Large intestine (tissue), 3 donors: ENCODE measurements around the gene GRID2IP. TPM values are rescaled to one million over a fixed set of nuclear protein-coding genes. Genes with fewer than 3 reads are reported as not detected.

Experiments used
- DNase-seq, 2 donors: peaks; one replicate each; pipeline versions ENCODE4 v3.0.0 to v3.0.0-alpha.2; 2013
- H3K27ac ChIP-seq: one replicate; pipeline ENCODE4 v1.5.1; 2013; ENCODE audit warnings: low read length
- H3K27me3 ChIP-seq: 2 replicates; pipeline ENCODE4 v1.6.1; 2013; ENCODE audit warnings: low read length; ENCODE audit not compliant: control insufficient read depth, insufficient read depth
- H3K36me3 ChIP-seq: 2 replicates; pipeline ENCODE4 v1.6.1; 2013; ENCODE audit warnings: low read length; ENCODE audit not compliant: control insufficient read depth, insufficient read depth
- H3K4me1 ChIP-seq: one replicate; pipeline ENCODE4 v1.6.1; 2013; ENCODE audit warnings: low read length; ENCODE audit not compliant: control insufficient read depth, insufficient read depth
- H3K4me3 ChIP-seq: one replicate; pipeline ENCODE4 v1.5.1; 2013; ENCODE audit warnings: low read length
- H3K9me3 ChIP-seq: one replicate; pipeline ENCODE4 v1.6.1; 2013; ENCODE audit warnings: mild to moderate bottlenecking, low read depth, low read length, moderate library complexity; ENCODE audit not compliant: control insufficient read depth
- WGBS: methylation state at CpG from one replicate; pipeline ENCODE4 v1.1.5; 2013; ENCODE audit warnings: low lambda C conversion rate; ENCODE audit not compliant: insufficient coverage; 5-methylcytosine and 5-hydroxymethylcytosine counted together
- polyA plus RNA-seq: library from polyadenylated mRNA; unstranded; fragments of 120-200 nt; gene quantifications from one replicate; pipeline ENCODE4 v1.2.1, GENCODE V29; 2013

The GRID2IP gene
- polyA plus RNA-seq, 1 donor = 0.88 TPM

- 20% methylated on average over 1 of the region's 12 CpGs for WGBS
- Histone ChIP-seq H3K27me3 (peaks cover 76% of the 10 kb centered on the region), H3K4me3 (no peak overlapping the region), H3K9me3 (no peaks in the 10 kb centered on the region), H3K4me1 (peaks cover 5% of the 10 kb centered on the region), H3K27ac (no peak overlapping the region), H3K36me3 (no peaks in the 10 kb centered on the region)
- no peak for DNase-seq
Measured at GRCh38 chr7:6533893-6534495, 17.3 kb downstream of the GRID2IP start.

- Histone ChIP-seq H3K27me3 (peaks cover 88% of the 10 kb centered on the region), H3K9me3 (no peaks in the 10 kb centered on the region)
- no CpG with 5 or more reads among the region's 7 CpGs for WGBS
Measured at GRCh38 chr7:6532516-6532915, 18.7 kb downstream of the GRID2IP start.

GRCh38 chr7:6531492-6532279 is 19.6 kb downstream of the GRID2IP start:
- Histone ChIP-seq H3K36me3 (no peaks in the 10 kb centered on the region), H3K4me1 (peaks cover 9% of the 10 kb centered on the region), H3K9me3 (no peaks in the 10 kb centered on the region), H3K4me3 (no peak overlapping the region), H3K27ac (no peak overlapping the region), H3K27me3 (peaks cover 90% of the 10 kb centered on the region)
- WGBS = 14% methylated on average over 1 of the region's 19 CpGs
- no peak for DNase-seq

More at GRCh38 chr7:6532516-6532915, 18.7 kb downstream of the GRID2IP start:
- no peak overlapping the region for H3K4me3 ChIP-seq
- H3K27ac ChIP-seq = no peak overlapping the region
- H3K36me3 ChIP-seq = no peaks in the 10 kb centered on the region
- DNase-seq = no peak
- H3K4me1 ChIP-seq = peaks cover 5% of the 10 kb centered on the region

- Histone ChIP-seq H3K27me3 (peaks cover 88% of the 10 kb centered on the region), H3K4me3 (no peak overlapping the region)
- no peak for DNase-seq
Measured at GRCh38 chr7:6530626-6531491, 20.4 kb downstream of the GRID2IP start.

GRCh38 chr7:6529643-6530042 is 21.6 kb downstream of the GRID2IP start:
- H3K27me3 ChIP-seq = peaks cover 84% of the 10 kb centered on the region
- H3K4me3 ChIP-seq = no peak overlapping the region
- no peaks in the 10 kb centered on the region for H3K9me3 ChIP-seq
- WGBS = no CpG with 5 or more reads among the region's 6 CpGs
- peaks cover 10% of the 10 kb centered on the region for H3K4me1 ChIP-seq
- no peak for DNase-seq
- H3K36me3 ChIP-seq = no peaks in the 10 kb centered on the region
- no peak overlapping the region for H3K27ac ChIP-seq

More at GRCh38 chr7:6530626-6531491, 20.4 kb downstream of the GRID2IP start:
- H3K4me1 ChIP-seq = peaks cover 10% of the 10 kb centered on the region
- H3K9me3 ChIP-seq = no peaks in the 10 kb centered on the region
- H3K27ac ChIP-seq = no peak overlapping the region
- no peaks in the 10 kb centered on the region for H3K36me3 ChIP-seq
- no CpG with 5 or more reads among the region's 74 CpGs for WGBS

GRCh38 chr7:6528401-6529130 is 22.7 kb downstream of the GRID2IP start:
- no CpG with 5 or more reads among the region's 13 CpGs for WGBS
- Histone ChIP-seq H3K27me3 (peaks cover 77% of the 10 kb centered on the region), H3K9me3 (no peaks in the 10 kb centered on the region), H3K27ac (no peak overlapping the region), H3K4me3 (no peak overlapping the region), H3K4me1 (peaks cover 10% of the 10 kb centered on the region), H3K36me3 (no peaks in the 10 kb centered on the region)
- DNase-seq = no peak

GRCh38 chr7:6526997-6527378 is 24.3 kb downstream of the GRID2IP start:
- H3K27me3 ChIP-seq = peaks cover 63% of the 10 kb centered on the region
- H3K4me3 ChIP-seq = peak overlapping the region; percentile 35
- no peak for DNase-seq
- H3K4me1 ChIP-seq = peaks cover 10% of the 10 kb centered on the region
- no peak overlapping the region for H3K27ac ChIP-seq
- H3K9me3 ChIP-seq = no peaks in the 10 kb centered on the region
- no CpG with 5 or more reads among the region's 12 CpGs for WGBS
- H3K36me3 ChIP-seq = no peaks in the 10 kb centered on the region

GRCh38 chr7:6520163-6520981 is 30.9 kb downstream of the GRID2IP start:
- Histone ChIP-seq H3K4me3 (no peak overlapping the region), H3K4me1 (no peaks in the 10 kb centered on the region), H3K36me3 (no peaks in the 10 kb centered on the region), H3K27ac (no peak overlapping the region), H3K9me3 (peaks cover 2% of the 10 kb centered on the region), H3K27me3 (no peaks in the 10 kb centered on the region)
- DNase-seq = no peak
- WGBS = no CpG with 5 or more reads among the region's 24 CpGs

- no peak overlapping the region for H3K27ac ChIP-seq
- 100% methylated on average over 1 of the region's 17 CpGs for WGBS
- H3K27me3 ChIP-seq = no peaks in the 10 kb centered on the region
Measured at GRCh38 chr7:6516387-6516983, 34.8 kb downstream of the GRID2IP start.

More at GRCh38 chr7:6516387-6516983, 34.8 kb downstream of the GRID2IP start:
- Histone ChIP-seq H3K4me1 (no peaks in the 10 kb centered on the region), H3K9me3 (peaks cover 2% of the 10 kb centered on the region), H3K4me3 (no peak overlapping the region), H3K36me3 (no peaks in the 10 kb centered on the region)
- peak; percentile 74 to 78 for DNase-seq
